Measurements from ENCODE around the gene GLCE. TPM values are rescaled to one million over a fixed set of nuclear protein-coding genes. Genes with fewer than 3 reads are reported as not detected.

Gene GLCE
- 1 to 10 TPM; 5.3 to 6.1 TPM for total RNA-seq

DNA sequence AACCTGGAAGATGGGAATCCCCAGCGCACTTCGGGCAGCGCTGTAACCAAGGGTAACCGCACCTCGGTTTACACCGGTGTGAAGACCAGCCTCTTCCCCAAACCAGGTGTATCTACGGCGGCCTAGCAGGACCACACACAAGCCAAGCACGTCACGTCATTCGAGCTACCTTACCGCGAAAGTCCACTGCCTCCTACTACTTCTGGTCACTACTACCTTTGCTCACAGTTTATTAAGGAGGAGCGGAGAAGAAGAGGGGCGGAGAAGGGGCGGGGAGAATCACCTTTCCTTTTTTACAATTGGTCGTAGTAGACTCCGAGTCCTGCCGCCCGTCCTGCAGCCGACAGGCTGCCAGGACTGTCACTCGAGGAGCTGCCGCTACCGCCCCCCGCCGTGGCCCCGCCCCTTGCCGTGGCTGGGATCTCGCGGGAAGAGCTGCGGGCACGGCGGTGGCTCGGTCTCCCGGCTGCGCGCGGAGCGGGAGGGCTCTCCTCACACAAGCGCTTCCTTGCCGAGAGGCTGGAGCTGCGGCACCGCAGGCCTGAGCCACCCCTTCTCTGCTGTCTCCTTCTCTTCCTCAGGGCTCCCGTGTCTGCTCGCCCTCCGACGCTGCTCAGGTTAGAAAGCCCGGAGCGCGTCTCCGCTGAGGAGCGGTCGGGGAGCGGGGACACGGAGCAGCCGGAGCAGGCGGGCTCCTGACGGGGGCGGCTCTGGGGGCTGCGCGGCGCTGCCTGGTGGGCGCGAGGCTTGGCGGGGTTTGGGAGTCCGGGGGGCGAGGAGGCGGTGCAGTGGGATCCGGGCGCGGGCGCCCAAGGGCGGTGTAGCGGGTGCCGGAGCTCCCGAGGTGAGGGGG, at the start of gene GLCE:
TSS of gene GLCE (plus strand) at position 495 of the 853 bp plus-strand sequence. CDS start 95,172 bp downstream, outside the sequence.
- POLR2A ChIA-PET: interaction anchor here (0.6 to 1.4 kb wide), 2 partner anchors 59 to 292 kb away, joined by 3 to 4 read pairs; partner anchors contain the start of gene RPLP1

GRCh38 chr15:69114331-69114928, 46.0 kb upstream of the GLCE start:
- POLR2A ChIA-PET: no interaction called here

More for the DNA sequence above, at the start of gene GLCE:
- CTCF ChIA-PET: no interaction called here

DNA sequence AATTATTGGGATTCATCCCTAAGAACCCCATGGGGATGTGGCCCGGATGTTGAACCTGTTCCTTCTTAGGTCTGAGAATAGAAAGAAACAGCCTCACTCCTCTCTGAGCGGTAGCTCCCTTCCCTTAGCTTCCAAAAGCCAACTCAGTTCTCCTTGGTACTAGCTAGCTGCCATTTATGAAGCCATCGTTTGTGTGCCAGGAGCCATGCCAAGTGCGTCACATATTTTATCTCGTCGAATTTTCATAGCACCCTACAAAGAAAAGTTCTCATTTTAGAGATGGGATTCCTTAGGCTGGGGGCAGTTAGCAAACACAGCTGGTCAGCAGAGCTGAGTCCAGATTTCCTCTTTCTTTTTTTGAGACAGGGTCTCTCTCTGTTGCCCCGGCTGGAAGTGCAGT, 45.4 kb upstream of the GLCE start:
- POLR2A ChIA-PET: no interaction called here
- CTCF ChIA-PET: no interaction called here

More at GRCh38 chr15:69114331-69114928, 46.0 kb upstream of the GLCE start:
- CTCF ChIA-PET: no interaction called here

- POLR2A ChIA-PET: no interaction called here
- CTCF ChIA-PET: no interaction called here
These were observed 44.0 kb upstream of the GLCE start for GRCh38 chr15:69116391-69116790.

DNA sequence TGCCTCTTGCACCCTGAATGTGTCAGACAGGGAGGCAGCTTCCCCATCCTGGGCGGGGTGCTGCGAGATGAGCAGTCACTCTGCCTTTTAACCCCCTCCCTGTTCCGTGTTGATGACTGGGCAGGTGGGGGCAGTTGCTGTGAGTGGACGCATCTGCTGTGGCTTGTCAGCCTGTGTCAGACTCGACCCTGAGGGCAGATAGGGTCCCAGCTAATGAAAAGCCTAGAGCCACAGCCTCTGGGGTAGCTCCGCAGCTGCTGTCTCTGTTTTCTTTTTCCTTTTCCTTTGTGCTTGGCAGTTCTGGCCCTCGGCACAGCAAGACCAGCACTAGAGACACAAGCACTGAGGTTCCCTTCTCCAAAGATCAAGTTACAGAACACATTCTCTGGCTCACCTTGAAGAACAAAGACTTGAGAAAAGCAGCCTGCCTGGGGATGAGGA, 43.0 kb upstream of the GLCE start:
- CTCF ChIA-PET: no interaction called here
- POLR2A ChIA-PET: interaction anchor here (0.5 kb wide), 1 partner anchor 10 kb away, joined by 5 read pairs; no protein-coding TSS in a partner anchor

- ChIA-PET POLR2A (no interaction called here), CTCF (no interaction called here)
These were observed 42.3 kb upstream of the GLCE start for GRCh38 chr15:69118089-69118488.

- CTCF ChIA-PET: no interaction called here
- POLR2A ChIA-PET: no interaction called here
These were observed 41.4 kb upstream of the GLCE start for GRCh38 chr15:69119001-69119400.

DNA sequence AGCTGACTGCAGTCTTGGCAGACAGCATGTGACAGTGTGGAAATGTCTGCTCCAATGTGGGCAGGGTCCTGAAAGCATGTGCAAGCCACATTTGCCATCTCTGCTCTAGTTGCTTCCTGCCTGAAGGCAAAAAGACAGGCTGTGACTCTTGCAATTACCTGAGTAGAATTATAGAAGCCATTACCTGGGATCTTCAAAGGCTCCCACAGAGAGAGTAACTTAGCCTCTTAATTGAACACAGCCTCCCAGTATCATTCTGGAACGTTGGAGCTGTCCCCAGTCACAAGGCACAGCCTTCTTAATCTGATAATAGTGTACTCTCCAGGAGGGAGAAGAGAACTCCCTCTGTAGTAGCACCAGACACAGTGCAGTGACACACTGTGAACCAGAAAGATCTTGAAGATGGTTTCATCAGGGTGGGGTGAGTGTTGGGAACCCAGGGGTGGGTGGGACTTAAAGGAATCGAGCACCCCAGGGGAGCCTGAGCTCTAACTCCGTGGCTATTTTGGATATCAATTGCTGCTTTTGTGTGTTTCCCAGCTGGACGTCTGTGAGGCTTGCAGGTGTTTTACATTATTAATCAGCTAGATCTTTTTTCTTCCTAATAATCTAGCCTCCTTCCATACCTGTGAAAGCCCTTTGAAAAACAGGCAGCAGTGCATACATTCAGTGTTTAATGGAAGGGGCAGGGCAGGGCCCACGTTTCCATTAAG, 40.6 kb upstream of the GLCE start:
- POLR2A ChIA-PET: no interaction called here
- CTCF ChIA-PET: interaction anchor here (0.6 kb wide), 1 partner anchor 566 kb away, joined by 3 read pairs; no protein-coding TSS in a partner anchor

DNA sequence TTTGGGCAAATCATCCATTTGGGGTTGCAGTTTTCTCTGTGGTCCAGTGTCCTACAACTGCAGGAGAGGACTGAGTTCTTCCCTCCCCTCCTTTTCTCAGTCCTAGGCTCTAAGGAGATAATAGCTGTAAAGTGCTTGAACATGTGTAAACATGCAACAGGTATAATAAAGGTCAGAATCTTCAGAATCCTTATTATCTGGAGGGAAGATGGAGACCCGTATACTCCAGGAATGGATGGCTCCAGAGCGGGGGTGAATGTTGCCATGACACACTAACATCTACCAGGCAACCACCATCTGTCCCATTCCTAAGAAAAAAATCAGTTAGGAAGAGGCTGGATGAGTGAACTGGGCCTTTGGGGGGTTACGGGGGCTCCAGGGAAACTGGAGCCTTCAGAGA, 39.7 kb upstream of the GLCE start:
- ChIA-PET POLR2A (no interaction called here), CTCF (no interaction called here)

GRCh38 chr15:69121198-69121828, 39.1 kb upstream of the GLCE start:
- ChIA-PET POLR2A (no interaction called here), CTCF (no interaction called here)

DNA sequence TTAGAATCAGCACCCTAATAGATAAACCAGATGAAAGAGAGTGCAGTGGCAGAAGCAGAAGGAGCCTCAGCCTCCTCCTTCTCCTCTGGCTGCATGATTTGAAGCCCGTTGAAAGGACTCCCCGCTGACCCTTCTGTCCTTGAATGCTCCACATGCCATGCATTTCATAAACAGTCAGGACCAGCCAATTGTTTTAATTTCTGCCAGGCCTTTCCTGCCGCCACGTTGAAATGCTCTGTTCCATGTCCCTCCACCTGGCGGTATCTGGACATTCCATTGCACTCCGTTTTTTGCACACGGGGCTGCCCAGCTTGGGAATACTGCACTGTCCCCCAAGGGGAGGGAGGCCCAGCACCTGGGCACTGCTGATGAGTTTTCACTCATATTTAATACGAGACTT, 35.2 kb upstream of the GLCE start:
- POLR2A ChIA-PET: no interaction called here
- CTCF ChIA-PET: no interaction called here

DNA sequence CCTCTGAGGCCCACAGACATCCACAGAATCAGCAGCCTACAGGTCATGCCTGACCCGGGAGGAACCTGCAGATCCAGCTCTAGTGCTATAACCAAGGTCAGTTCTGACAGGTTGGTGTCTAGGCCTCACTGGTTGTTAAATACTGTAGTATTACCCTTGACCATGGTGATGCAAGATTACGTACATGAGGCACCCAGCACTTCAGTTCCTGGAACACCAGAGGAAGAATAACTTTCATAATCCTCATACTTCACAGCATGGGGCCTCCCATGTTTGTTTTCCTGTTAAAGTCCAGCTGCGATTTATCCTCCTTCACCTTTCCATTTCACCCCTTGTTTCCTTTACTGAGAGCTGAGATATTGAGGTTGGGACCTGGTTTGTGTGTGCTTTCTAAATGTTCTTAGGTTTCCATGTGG, 34.4 kb upstream of the GLCE start:
- POLR2A ChIA-PET: no interaction called here
- CTCF ChIA-PET: no interaction called here

DNA sequence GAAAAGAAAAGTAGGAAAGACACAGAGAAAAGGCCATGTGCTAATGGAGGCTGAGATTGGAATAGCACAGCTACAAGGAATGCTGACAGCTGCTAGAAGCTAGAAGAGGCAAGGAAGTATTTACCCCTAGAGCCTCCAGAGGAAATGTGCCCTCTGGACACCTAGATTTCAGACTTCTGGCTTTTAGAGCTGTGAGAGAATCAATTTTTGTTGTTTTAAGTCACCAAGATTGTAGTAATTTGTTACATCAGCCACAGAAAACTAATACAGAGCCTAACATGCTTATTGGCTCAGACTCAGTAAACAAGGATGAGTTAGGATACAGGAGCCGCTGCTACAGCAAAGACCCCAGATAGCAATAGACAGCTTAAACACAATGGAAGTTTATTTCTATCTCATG, 33.1 kb upstream of the GLCE start:
- ChIA-PET POLR2A (no interaction called here), CTCF (no interaction called here)

DNA sequence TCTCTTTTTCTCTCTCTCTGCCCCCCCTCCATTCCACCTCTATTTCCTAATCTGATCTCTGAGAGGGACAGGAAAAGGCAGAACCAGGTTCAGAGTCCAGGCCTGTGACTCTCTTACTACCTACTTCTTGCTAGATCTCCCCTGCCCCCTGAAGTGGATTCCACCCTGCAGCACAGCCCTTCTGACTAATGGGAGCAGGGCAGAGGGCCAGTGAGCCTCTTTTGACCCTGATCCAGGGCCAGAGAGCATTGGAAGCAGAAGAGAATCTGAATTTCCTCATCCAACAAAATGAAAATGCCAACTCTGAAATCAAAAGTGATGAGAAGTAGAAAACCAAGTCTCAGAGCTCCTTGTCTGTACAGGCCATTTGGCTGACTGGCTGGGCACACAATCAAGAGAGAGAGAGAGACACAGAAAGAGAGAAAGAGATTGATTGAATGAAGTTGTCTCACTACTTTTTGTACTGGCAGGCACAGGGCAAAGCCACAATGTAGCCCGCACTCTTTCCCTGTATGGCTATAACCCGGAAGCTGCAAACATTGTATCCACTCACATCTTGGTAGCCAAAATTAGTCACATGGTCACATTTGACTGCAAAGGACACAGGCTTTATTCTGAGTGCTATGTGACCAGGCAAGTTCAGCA, 31.6 kb upstream of the GLCE start:
- CTCF ChIA-PET: no interaction called here
- POLR2A ChIA-PET: no interaction called here

- CTCF ChIA-PET: no interaction called here
These were observed 28.8 kb upstream of the GLCE start for GRCh38 chr15:69131362-69132220.

GRCh38 chr15:69132430-69132829, 28.0 kb upstream of the GLCE start:
- POLR2A ChIA-PET: no interaction called here
- CTCF ChIA-PET: no interaction called here

More at GRCh38 chr15:69131362-69132220, 28.8 kb upstream of the GLCE start:
- POLR2A ChIA-PET: no interaction called here

- ChIA-PET POLR2A (no interaction called here), CTCF (no interaction called here)
These were observed 27.2 kb upstream of the GLCE start for GRCh38 chr15:69132977-69133861.
